ENCODE measurements around the gene IL6R.
"Not testable (repeated sequence)": the region's sequence is repeated elsewhere in the genome, so short reads cannot be mapped to it uniquely, and the experiment has no call there.

The IL6R gene

DNA sequence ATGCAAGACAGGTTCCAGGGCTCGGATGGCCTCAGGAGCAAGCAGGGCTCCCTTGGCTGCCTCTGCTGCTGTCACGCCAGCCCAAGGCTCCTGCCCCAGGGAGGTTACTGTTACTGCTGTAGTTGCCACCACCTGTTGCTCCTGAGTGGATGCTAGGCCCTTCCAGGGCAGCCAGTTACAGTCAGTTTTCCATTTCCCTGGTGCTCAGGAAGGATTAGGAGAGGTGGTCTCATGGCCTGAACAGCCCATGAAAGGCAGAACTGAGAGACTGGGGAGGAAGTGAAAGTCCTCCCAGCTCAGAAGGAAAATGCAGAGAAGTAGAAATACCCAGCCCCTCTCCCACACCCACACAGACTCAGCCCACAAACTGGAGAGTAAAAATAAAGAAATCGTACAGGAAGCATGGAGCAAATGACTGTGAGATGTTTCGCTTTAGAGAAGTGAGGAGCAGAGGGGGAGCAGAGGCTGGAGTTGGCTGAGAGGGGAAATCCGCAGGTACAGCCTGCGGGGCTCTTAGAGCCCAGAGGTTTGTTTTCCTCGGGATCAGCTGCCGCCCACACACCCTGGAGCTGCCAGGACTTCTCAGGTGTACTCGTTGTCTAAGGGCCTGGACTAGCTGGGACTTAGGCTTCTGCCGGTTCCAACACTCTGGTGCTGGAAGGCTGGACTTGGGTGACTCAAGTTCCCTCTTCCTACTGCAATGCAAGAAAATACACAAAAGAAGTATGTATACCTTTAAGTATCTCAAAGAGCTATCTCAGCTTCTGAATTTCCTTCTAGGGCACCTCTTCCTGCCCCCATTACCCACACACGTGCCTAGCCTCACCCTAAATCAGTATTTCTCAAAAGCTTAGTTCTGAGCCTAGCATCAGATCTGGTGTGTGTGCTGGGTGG, 2.3 kb downstream of the IL6R start:
- DNase-seq: peak; percentile 48

GRCh38 chr1:154408174-154408777, 3.1 kb downstream of the IL6R start:
- no peak for DNase-seq

GRCh38 chr1:154410185-154410827, 5.2 kb downstream of the IL6R start:
- no peak for DNase-seq

- no peak for DNase-seq
Measured at GRCh38 chr1:154411525-154411924, 6.4 kb downstream of the IL6R start.

GRCh38 chr1:154413177-154413783, 8.1 kb downstream of the IL6R start:
- DNase-seq: no peak

GRCh38 chr1:154414606-154415005, 9.5 kb downstream of the IL6R start:
- DNase-seq: no peak

- no peak for DNase-seq
Measured at GRCh38 chr1:154416471-154417337, 11.6 kb downstream of the IL6R start.

DNA sequence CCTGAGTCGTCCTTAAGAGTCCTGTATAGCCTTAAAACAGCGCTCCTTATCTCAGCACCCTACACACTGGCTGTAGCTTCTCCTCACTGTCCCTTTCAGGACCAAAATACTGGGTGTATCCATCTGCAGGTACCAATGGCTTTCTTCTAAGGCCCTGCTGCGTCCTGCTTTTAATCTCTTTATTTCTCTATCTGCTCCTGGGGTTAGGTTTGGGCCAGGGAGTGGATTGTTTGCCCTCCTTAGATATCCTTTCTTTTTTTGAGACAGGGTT, 12.1 kb downstream of the IL6R start:
- DNase-seq: no peak

- peak; percentile 28 for DNase-seq
Measured at GRCh38 chr1:154418062-154418921, 13.1 kb downstream of the IL6R start.

- no peak for DNase-seq
Measured at GRCh38 chr1:154418923-154419619, 13.9 kb downstream of the IL6R start.

GRCh38 chr1:154419620-154420571, 14.8 kb downstream of the IL6R start:
- peak; percentile 38 for DNase-seq

DNA sequence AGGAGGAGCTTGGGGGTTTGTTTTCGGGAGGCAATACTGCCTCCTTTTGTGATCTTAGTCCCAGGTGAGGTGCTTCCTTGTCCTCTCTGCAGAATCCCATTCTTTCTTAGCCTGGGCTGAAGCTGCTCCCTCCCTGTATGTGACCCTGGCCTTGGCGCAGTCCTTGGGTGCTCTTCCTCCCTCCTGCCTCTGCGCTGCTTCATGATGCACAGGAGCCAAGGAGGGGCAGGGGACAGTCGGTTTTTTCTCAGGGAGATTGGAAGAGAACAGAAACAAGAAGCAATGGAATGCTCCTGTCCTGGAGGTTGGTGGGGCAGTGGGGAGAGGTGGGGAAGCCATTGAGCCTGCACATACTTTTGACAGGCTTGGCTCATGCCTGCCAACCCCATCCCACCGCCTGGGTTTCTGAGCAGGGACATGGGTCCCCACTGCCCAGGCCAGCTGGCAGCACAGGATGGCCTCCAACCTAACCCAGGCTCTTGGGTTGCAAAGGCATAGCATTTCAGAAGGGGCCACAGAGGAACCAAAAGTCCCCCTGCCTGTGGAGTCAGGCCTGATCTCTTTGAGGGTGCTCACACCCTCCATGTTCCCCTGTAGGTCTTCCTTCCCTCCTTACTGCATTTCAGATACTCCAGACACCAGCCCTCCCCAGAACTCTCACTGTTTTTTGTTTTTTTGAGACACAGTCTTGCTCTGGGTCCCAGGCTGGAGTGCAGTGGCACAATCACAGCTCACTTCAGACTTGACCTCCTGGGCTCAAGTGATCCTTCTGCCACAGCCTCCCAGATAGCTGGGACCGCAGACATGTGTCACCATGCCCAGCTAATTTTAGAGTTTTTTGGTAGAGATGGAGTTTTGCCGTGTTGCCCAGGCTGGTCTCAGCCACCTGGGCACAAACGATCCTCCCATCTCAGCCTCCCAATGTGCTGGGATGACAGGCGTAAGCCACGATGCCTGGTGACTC, 16.1 kb downstream of the IL6R start:
- no peak for DNase-seq

DNA sequence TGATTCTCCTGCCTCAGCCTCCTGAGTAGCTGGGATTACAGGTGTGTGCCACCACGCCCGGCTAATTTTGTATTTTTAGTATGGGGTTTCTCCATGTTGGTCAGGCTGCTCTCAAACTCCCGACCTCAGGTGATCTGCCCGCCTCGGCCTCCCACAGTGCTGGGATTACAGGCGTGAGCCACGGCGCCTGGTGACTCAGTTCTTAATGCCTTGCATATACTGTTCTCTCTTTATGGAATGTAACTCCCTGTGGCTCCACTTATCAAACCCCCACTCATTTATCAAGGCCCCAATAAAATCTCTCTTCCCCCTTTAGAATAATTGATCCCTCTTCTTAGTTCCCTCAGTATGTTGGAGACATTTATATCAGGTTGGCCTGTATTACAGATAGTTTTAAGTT, 16.9 kb downstream of the IL6R start:
- DNase-seq: not testable (repeated sequence)

GRCh38 chr1:154422521-154422920, 17.4 kb downstream of the IL6R start:
- DNase-seq: no peak

GRCh38 chr1:154423304-154423987, 18.3 kb downstream of the IL6R start:
- DNase-seq: peak; percentile 40

DNA sequence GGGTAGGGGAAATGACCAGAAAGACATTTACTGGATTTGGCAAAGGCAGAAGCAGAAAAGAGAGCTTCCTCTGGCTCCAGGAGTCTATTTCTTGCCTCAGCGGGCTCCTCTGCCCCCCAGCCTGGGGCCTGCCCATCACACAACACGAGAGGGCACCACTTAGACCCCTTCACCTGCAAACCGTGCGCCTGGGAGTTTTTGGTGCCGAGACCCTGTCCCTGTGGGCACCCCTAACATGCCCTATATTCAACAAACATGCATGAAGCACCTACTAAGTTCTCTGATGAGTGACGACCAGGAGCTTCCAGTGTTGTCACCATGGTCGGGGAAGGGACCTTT, 18.8 kb downstream of the IL6R start:
- DNase-seq: no peak

GRCh38 chr1:154425172-154425571, 20.0 kb downstream of the IL6R start:
- no peak for DNase-seq
